D721Med (cell line): ENCODE measurements around the gene MAP3K10.
"Not testable (repeated sequence)": the region's sequence is repeated elsewhere in the genome, so short reads cannot be mapped to it uniquely, and the experiment has no call there.

Experiments
- DNase-seq: peaks from one replicate; pipeline ENCODE4 v3.0.0; 2011; ENCODE audit warnings: low spot score; ENCODE audit not compliant: insufficient read length
- FAIRE-seq: peaks from 2 replicates; lab custom pipeline; 2011; peaks lifted over from hg19 to GRCh38; lab: Jason Lieb, UNC
- CTCF ChIP-seq: IDR thresholded peaks from 2 replicates; pipeline ENCODE4 v1.5.1; 2012; ENCODE audit warnings: mild to moderate bottlenecking, control low read depth; ENCODE audit not compliant: insufficient read depth; ENCODE audit errors: missing control alignments

MAP3K10 gene

GRCh38 chr19:40217934-40218890 lies 27.0 kb downstream of the MAP3K10 start, which contains the start of gene TTC9B:
Gene TTC9B, minus strand, starts transcription at chr19:40218384. Its CDS starts 3 bp downstream, at chr19:40218381.
- FAIRE-seq = no peak
- DNase-seq = no peak
- no peak for TF ChIP-seq CTCF

- not testable (repeated sequence) for DNase-seq, FAIRE-seq
Observed at GRCh38 chr19:40219029-40219428, 27.8 kb downstream of the MAP3K10 start.

GRCh38 chr19:40219721-40220276 lies 28.6 kb downstream of the MAP3K10 start:
- DNase-seq (no peak), FAIRE-seq (no peak)
- no peak for TF ChIP-seq CTCF

GRCh38 chr19:40220674-40221073 lies 29.4 kb downstream of the MAP3K10 start:
- FAIRE-seq = no peak

GRCh38 chr19:40221858-40222619 lies 30.8 kb downstream of the MAP3K10 start:
- FAIRE-seq (no peak), DNase-seq (peak; percentile 99)
- TF ChIP-seq CTCF = peak; percentile 66

More at GRCh38 chr19:40220674-40221073, 29.4 kb downstream of the MAP3K10 start:
- no peak for TF ChIP-seq CTCF
- no peak for DNase-seq

- no peak for DNase-seq
- FAIRE-seq = no peak
- TF ChIP-seq CTCF = no peak
Observed at GRCh38 chr19:40223135-40223822, 32.1 kb downstream of the MAP3K10 start.
